ENCODE results near the gene MTCH2. TPM values are rescaled to one million over a fixed set of nuclear protein-coding genes. Genes with fewer than 3 reads are reported as not detected.
"Not testable (repeated sequence)": the region's sequence is repeated elsewhere in the genome, so short reads cannot be mapped to it uniquely, and the experiment has no call there.

The MTCH2 gene
- 10 to 100 TPM; 66.9 to 86.2 (median 73.8) TPM for polyA plus RNA-seq

GRCh38 chr11:47642099-47642855 is at the start of gene MTCH2:
Gene MTCH2 (minus strand): TSS chr11:47642559. CDS start chr11:47642465, 94 bp downstream.
- Mint-ChIP-seq H3K4me3 (peak within 1 kb of the TSS; percentile 93 to 99 (median 94)), H3K27me3 (ENCODE audit: low read depth in 3 of 3) (peaks cover 0 to 2% (median 2%) of the 10 kb centered on the region in 3 donors), H3K4me1 (peaks cover 22 to 33% of the 10 kb centered on the region in 2 donors), H3K27ac (peak within 1 kb of the TSS; percentile 94 to 97 (median 96)), H3K9me3 (no peaks in the 10 kb centered on the region), H3K36me3 (peaks cover 11 to 12% (median 12%) of the 10 kb centered on the region in 3 donors)
- peak; percentile 95 to 97 (median 96) for DNase-seq

GRCh38 chr11:47691979-47692378 is 49.6 kb upstream of the MTCH2 start:
- Mint-ChIP-seq H3K4me1 (no peaks in the 10 kb centered on the region), H3K36me3 (peaks cover 0 to 5% (median 0%) of the 10 kb centered on the region in 3 donors), H3K27ac (no peak overlapping the region), H3K4me3 (no peak overlapping the region), H3K9me3 (no peaks in the 10 kb centered on the region), H3K27me3 (ENCODE audit: low read depth in 3 of 3) (peaks cover 0 to 2% (median 0%) of the 10 kb centered on the region in 3 donors)
- no peak for DNase-seq

GRCh38 chr11:47689480-47689879 is 47.1 kb upstream of the MTCH2 start:
- Mint-ChIP-seq H3K27ac (no peak overlapping the region), H3K36me3 (peaks cover 0 to 5% (median 0%) of the 10 kb centered on the region in 3 donors), H3K27me3 (ENCODE audit: low read depth in 3 of 3) (peaks cover 0 to 2% (median 0%) of the 10 kb centered on the region in 3 donors), H3K9me3 (no peaks in the 10 kb centered on the region), H3K4me1 (no peaks in the 10 kb centered on the region), H3K4me3 (no peak overlapping the region)
- DNase-seq = no peak

GRCh38 chr11:47688991-47689390 is 46.6 kb upstream of the MTCH2 start:
- no peaks in the 10 kb centered on the region for H3K9me3 Mint-ChIP-seq
- no peaks in the 10 kb centered on the region for H3K4me1 Mint-ChIP-seq
- H3K36me3 Mint-ChIP-seq = peaks cover 0 to 5% (median 0%) of the 10 kb centered on the region in 3 donors
- H3K27me3 Mint-ChIP-seq (ENCODE audit: low read depth in 3 of 3) = peaks cover 0 to 2% (median 0%) of the 10 kb centered on the region in 3 donors
- H3K27ac Mint-ChIP-seq = no peak overlapping the region
- no peak overlapping the region for H3K4me3 Mint-ChIP-seq
- DNase-seq = no peak

- Mint-ChIP-seq H3K4me3 (no peak overlapping the region), H3K27ac (no peak overlapping the region), H3K9me3 (no peaks in the 10 kb centered on the region), H3K27me3 (ENCODE audit: low read depth in 3 of 3) (peaks cover 0 to 2% (median 0%) of the 10 kb centered on the region in 3 donors), H3K36me3 (peaks cover 0 to 5% (median 0%) of the 10 kb centered on the region in 3 donors), H3K4me1 (no peaks in the 10 kb centered on the region)
- no peak for DNase-seq
Measured at GRCh38 chr11:47688111-47688510, 45.8 kb upstream of the MTCH2 start.

- not testable (repeated sequence) for H3K36me3 Mint-ChIP-seq; H3K27ac Mint-ChIP-seq; H3K4me3 Mint-ChIP-seq; DNase-seq; H3K4me1 Mint-ChIP-seq; H3K9me3 Mint-ChIP-seq; H3K27me3 Mint-ChIP-seq (ENCODE audit: low read depth in 3 of 3)
Measured at GRCh38 chr11:47686704-47687103, 44.3 kb upstream of the MTCH2 start.

- Mint-ChIP-seq H3K4me3 (no peak overlapping the region), H3K27ac (no peak overlapping the region), H3K27me3 (ENCODE audit: low read depth in 3 of 3) (peaks cover 0 to 1% (median 0%) of the 10 kb centered on the region in 3 donors), H3K9me3 (no peaks in the 10 kb centered on the region), H3K4me1 (no peaks in the 10 kb centered on the region), H3K36me3 (peaks cover 0 to 5% (median 0%) of the 10 kb centered on the region in 3 donors)
- DNase-seq = no peak
Measured at GRCh38 chr11:47686151-47686550, 43.8 kb upstream of the MTCH2 start.

- Mint-ChIP-seq H3K4me1 (no peaks in the 10 kb centered on the region), H3K4me3 (no peak overlapping the region), H3K36me3 (peaks cover 0 to 3% (median 0%) of the 10 kb centered on the region in 3 donors), H3K27ac (no peak overlapping the region), H3K9me3 (no peaks in the 10 kb centered on the region), H3K27me3 (ENCODE audit: low read depth in 3 of 3) (peaks cover 0 to 2% (median 0%) of the 10 kb centered on the region in 3 donors)
- DNase-seq = no peak
Measured at GRCh38 chr11:47675851-47676250, 33.5 kb upstream of the MTCH2 start.

GRCh38 chr11:47672283-47672730 is 29.9 kb upstream of the MTCH2 start:
- peaks cover 0 to 3% (median 0%) of the 10 kb centered on the region in 3 donors for H3K36me3 Mint-ChIP-seq
- H3K4me3 Mint-ChIP-seq = no peak overlapping the region
- H3K27ac Mint-ChIP-seq = no peak overlapping the region
- no peaks in the 10 kb centered on the region for H3K4me1 Mint-ChIP-seq
- H3K9me3 Mint-ChIP-seq = no peaks in the 10 kb centered on the region
- peaks cover 0 to 2% (median 0%) of the 10 kb centered on the region in 3 donors for H3K27me3 Mint-ChIP-seq (ENCODE audit: low read depth in 3 of 3)
- no peak for DNase-seq

- no peaks in the 10 kb centered on the region for H3K9me3 Mint-ChIP-seq
- H3K36me3 Mint-ChIP-seq = peaks cover 0 to 5% (median 0%) of the 10 kb centered on the region in 3 donors
- DNase-seq = no peak
- peaks cover 0 to 2% (median 0%) of the 10 kb centered on the region in 3 donors for H3K27me3 Mint-ChIP-seq (ENCODE audit: low read depth in 3 of 3)
- no peak overlapping the region for H3K27ac Mint-ChIP-seq
- no peaks in the 10 kb centered on the region for H3K4me1 Mint-ChIP-seq
- no peak overlapping the region for H3K4me3 Mint-ChIP-seq
Measured at GRCh38 chr11:47669856-47670255, 27.5 kb upstream of the MTCH2 start.

- H3K4me1 Mint-ChIP-seq = no peaks in the 10 kb centered on the region
- H3K4me3 Mint-ChIP-seq = no peak overlapping the region
- H3K36me3 Mint-ChIP-seq = peaks cover 0 to 5% (median 0%) of the 10 kb centered on the region in 3 donors
- no peaks in the 10 kb centered on the region for H3K27me3 Mint-ChIP-seq (ENCODE audit: low read depth in 3 of 3)
- no peak overlapping the region for H3K27ac Mint-ChIP-seq
- no peak for DNase-seq
- H3K9me3 Mint-ChIP-seq = no peaks in the 10 kb centered on the region
Measured at GRCh38 chr11:47668665-47669064, 26.3 kb upstream of the MTCH2 start.

- Mint-ChIP-seq H3K36me3 (peaks cover 0 to 5% (median 0%) of the 10 kb centered on the region in 3 donors), H3K27me3 (ENCODE audit: low read depth in 3 of 3) (no peaks in the 10 kb centered on the region), H3K9me3 (no peaks in the 10 kb centered on the region), H3K4me3 (no peak overlapping the region), H3K27ac (no peak overlapping the region), H3K4me1 (no peaks in the 10 kb centered on the region)
- DNase-seq = no peak
Measured at GRCh38 chr11:47667555-47667954, 25.2 kb upstream of the MTCH2 start.

- H3K27me3 Mint-ChIP-seq (ENCODE audit: low read depth in 3 of 3) = peaks cover 0 to 3% (median 0%) of the 10 kb centered on the region in 3 donors
Measured at GRCh38 chr11:47667135-47667534, 24.8 kb upstream of the MTCH2 start.

GRCh38 chr11:47664936-47665335 is 22.6 kb upstream of the MTCH2 start:
- not testable (repeated sequence) for H3K27ac Mint-ChIP-seq; H3K4me3 Mint-ChIP-seq; H3K36me3 Mint-ChIP-seq; H3K4me1 Mint-ChIP-seq; DNase-seq; H3K27me3 Mint-ChIP-seq (ENCODE audit: low read depth in 3 of 3); H3K9me3 Mint-ChIP-seq

More at GRCh38 chr11:47667135-47667534, 24.8 kb upstream of the MTCH2 start:
- Mint-ChIP-seq H3K36me3 (peaks cover 0 to 5% (median 0%) of the 10 kb centered on the region in 3 donors), H3K4me3 (no peak overlapping the region), H3K9me3 (no peaks in the 10 kb centered on the region), H3K27ac (no peak overlapping the region), H3K4me1 (no peaks in the 10 kb centered on the region)
- no peak for DNase-seq
